OCI-LY1 (cell line): ENCODE data around the gene GPR37L1.

ENCODE experiments used
- H2AFZ ChIP-seq: fragments of 200-600 bp; sonication (generic), shearing (Covaris generic); 2 replicates; pipeline ENCODE4 v1.6.0; 2014; ENCODE audit warnings: antibody characterized with exemption, mild to moderate bottlenecking, low read length
- H3F3A ChIP-seq: fragments of 200-600 bp; sonication (generic), shearing (Covaris generic); 2 replicates; pipeline ENCODE4 v1.6.0; 2014; ENCODE audit warnings: mild to moderate bottlenecking, antibody characterized with exemption, low read length, moderate library complexity; ENCODE audit not compliant: insufficient read depth
- H3K27ac ChIP-seq: fragments of 200-600 bp; sonication (generic); 2 replicates; pipeline ENCODE4 v1.5.1; 2014; ENCODE audit warnings: low read length, mixed run types, mild to moderate bottlenecking, low read depth; ENCODE audit not compliant: poor library complexity, severe bottlenecking
- H3K27me3 ChIP-seq: fragments of 200-600 bp; sonication (generic); 2 replicates; pipeline ENCODE4 v1.6.0; 2014; ENCODE audit warnings: antibody characterized with exemption, mild to moderate bottlenecking, low read length, moderate library complexity; ENCODE audit not compliant: insufficient read depth
- H3K36me3 ChIP-seq: fragments of 200-600 bp; sonication (generic); 2 replicates; pipeline ENCODE4 v1.6.1; 2014; ENCODE audit warnings: mild to moderate bottlenecking, antibody characterized with exemption, low read length, moderate library complexity, mixed read lengths; ENCODE audit not compliant: insufficient read depth
- H3K4me1 ChIP-seq: fragments of 200-600 bp; sonication (generic); 2 replicates; pipeline ENCODE4 v1.5.1; 2014; ENCODE audit warnings: mild to moderate bottlenecking, low read length, moderate library complexity; ENCODE audit not compliant: insufficient read depth, severe bottlenecking
- H3K4me2 ChIP-seq: fragments of 200-600 bp; sonication (generic), shearing (Covaris generic); 2 replicates; pipeline ENCODE4 v1.6.1; 2014; ENCODE audit warnings: low read length
- H3K4me3 ChIP-seq: fragments of 200-600 bp; sonication (generic); 2 replicates; pipeline ENCODE4 v1.5.1; 2014; ENCODE audit warnings: low read length, low read depth, mild to moderate bottlenecking, mixed read lengths; ENCODE audit not compliant: poor library complexity, severe bottlenecking
- H3K79me2 ChIP-seq: fragments of 200-600 bp; shearing (Covaris generic); 2 replicates; pipeline ENCODE4 v1.6.1; 2016; ENCODE audit warnings: mixed run types, low read length, mixed read lengths; ENCODE audit not compliant: insufficient read depth
- H3K9ac ChIP-seq: fragments of 200-600 bp; sonication (generic), shearing (Covaris generic); 2 replicates; pipeline ENCODE4 v1.6.1; 2014; ENCODE audit warnings: mild to moderate bottlenecking, low read length, mixed read lengths
- H3K9me2 ChIP-seq: fragments of 200-600 bp; sonication (generic), shearing (Covaris generic); 2 replicates; pipeline ENCODE4 v1.6.1; 2014; ENCODE audit warnings: low read depth, mild to moderate bottlenecking, low read length, mixed read lengths
- H3K9me3 ChIP-seq: fragments of 200-600 bp; shearing (Covaris generic); 2 replicates; pipeline ENCODE4 v1.6.1; 2014; ENCODE audit warnings: low read length, mixed read lengths
- H4K20me1 ChIP-seq: fragments of 200-600 bp; sonication (generic), shearing (Covaris generic); 2 replicates; pipeline ENCODE4 v1.6.0; 2016; ENCODE audit warnings: mild to moderate bottlenecking, low read length; ENCODE audit not compliant: insufficient read depth
- EZH2 ChIP-seq: fragments of 200-600 bp; sonication (generic), shearing (Covaris generic); IDR thresholded peaks from 2 replicates; pipeline ENCODE4 v1.8.0; 2017; ENCODE audit warnings: borderline replicate concordance, mixed run types, mild to moderate bottlenecking, antibody characterized with exemption, low read length, moderate library complexity, mixed read lengths
- TF ChIP-seq, protein P1 (sequence below): fragments of 200-600 bp; sonication (generic), shearing (Covaris generic); IDR thresholded peaks from 2 replicates; pipeline ENCODE4 v1.5.1; 2017; ENCODE audit warnings: mild to moderate bottlenecking, antibody characterized with exemption, low read length, moderate library complexity, mixed read lengths

GPR37L1 gene

DNA sequence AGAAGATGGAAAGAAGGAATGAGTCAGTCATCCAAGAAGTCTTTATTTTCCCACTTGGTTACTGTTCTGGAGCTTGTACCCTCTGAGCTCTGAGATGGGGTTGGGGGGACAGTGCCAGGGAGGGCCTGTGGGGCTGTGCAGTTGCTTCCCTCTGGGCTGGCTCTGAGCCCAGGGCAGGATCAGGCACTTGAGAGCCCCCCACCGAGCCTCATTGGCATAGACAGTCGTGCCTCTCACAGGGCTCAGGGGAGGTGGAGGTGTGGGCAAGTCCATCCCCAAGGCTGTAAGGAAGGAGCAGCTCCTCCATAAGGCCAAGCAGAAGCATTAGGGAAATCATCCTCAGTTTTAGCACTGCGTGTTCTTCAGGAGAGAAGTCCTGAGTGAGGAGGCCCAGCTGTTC is 24.3 kb downstream of the GPR37L1 start:
- Histone ChIP-seq H3K36me3 (peaks cover 59% of the 10 kb centered on the region), H3K4me3 (no peak overlapping the region), H4K20me1 (no peaks in the 10 kb centered on the region), H3K27ac (no peak overlapping the region), H3F3A (no peaks in the 10 kb centered on the region), H3K27me3 (no peaks in the 10 kb centered on the region), H3K4me2 (no peak overlapping the region), H3K9me2 (no peaks in the 10 kb centered on the region), H3K4me1 (peaks cover 23% of the 10 kb centered on the region), H3K9ac (no peak overlapping the region), H3K79me2 (peaks cover 17% of the 10 kb centered on the region), H3K9me3 (no peaks in the 10 kb centered on the region), H2AFZ (no peak overlapping the region)
- no peak for TF ChIP-seq EZH2
- TF ChIP-seq, protein P1, sequence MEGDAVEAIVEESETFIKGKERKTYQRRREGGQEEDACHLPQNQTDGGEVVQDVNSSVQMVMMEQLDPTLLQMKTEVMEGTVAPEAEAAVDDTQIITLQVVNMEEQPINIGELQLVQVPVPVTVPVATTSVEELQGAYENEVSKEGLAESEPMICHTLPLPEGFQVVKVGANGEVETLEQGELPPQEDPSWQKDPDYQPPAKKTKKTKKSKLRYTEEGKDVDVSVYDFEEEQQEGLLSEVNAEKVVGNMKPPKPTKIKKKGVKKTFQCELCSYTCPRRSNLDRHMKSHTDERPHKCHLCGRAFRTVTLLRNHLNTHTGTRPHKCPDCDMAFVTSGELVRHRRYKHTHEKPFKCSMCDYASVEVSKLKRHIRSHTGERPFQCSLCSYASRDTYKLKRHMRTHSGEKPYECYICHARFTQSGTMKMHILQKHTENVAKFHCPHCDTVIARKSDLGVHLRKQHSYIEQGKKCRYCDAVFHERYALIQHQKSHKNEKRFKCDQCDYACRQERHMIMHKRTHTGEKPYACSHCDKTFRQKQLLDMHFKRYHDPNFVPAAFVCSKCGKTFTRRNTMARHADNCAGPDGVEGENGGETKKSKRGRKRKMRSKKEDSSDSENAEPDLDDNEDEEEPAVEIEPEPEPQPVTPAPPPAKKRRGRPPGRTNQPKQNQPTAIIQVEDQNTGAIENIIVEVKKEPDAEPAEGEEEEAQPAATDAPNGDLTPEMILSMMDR: no peak

DNA sequence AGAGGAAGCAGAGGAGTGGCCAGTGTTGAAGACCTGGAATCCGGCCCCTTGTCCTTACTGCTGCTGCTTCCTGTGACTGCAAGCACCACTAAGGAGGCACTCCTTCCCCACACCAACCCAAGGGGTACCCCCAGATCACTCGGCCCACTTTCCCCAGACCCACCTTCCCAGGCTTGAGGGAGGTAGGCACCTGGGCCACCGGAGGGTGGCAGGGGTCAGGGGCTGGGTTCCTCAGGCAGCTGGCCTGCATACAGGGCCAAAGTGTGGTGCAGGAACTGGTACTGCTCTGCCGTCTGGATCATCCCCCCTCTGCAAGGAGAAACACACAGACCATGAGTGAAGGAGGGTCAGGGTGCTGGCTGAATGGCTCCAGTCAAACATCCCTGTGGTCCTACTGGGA is 25.7 kb downstream of the GPR37L1 start:
- Histone ChIP-seq H2AFZ (no peak overlapping the region), H3K36me3 (peaks cover 65% of the 10 kb centered on the region), H3K9me3 (no peaks in the 10 kb centered on the region), H3K4me1 (peaks cover 10% of the 10 kb centered on the region), H3K4me3 (no peak overlapping the region), H3K4me2 (no peak overlapping the region), H3K9ac (no peak overlapping the region), H3K79me2 (peaks cover 3% of the 10 kb centered on the region; the same call in 1 of the 2 replicates), H3K9me2 (no peaks in the 10 kb centered on the region), H4K20me1 (no peaks in the 10 kb centered on the region), H3K27me3 (no peaks in the 10 kb centered on the region), H3F3A (no peaks in the 10 kb centered on the region), H3K27ac (no peak overlapping the region)
- TF ChIP-seq, protein P1: no peak
- no peak for TF ChIP-seq EZH2

DNA sequence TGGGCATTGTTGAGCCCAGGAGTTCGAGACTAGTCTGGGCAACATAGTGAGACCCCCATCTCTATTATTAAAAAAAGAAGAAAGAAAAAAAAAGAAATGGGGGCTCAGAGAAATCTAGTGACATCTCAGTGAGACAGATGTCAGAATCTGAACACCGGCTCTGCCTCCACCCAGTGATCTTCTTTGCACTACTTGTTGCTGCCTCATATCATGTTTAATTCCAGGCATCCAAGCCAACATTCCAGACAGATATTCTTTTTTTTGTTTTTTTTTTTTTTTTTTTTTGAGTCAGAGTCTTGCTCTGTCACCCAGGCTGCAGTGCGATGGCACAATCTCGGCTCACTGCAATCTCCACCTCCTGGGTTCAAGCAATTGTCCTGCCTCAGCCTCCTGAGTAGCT is 26.8 kb downstream of the GPR37L1 start:
- TF ChIP-seq, protein P1: no peak
- Histone ChIP-seq H3K4me3 (no peak overlapping the region), H2AFZ (no peak overlapping the region), H3F3A (no peaks in the 10 kb centered on the region), H3K4me2 (no peak overlapping the region), H4K20me1 (no peaks in the 10 kb centered on the region), H3K4me1 (peaks cover 11% of the 10 kb centered on the region), H3K9me3 (no peaks in the 10 kb centered on the region), H3K27me3 (no peaks in the 10 kb centered on the region), H3K9me2 (no peaks in the 10 kb centered on the region), H3K27ac (no peak overlapping the region), H3K79me2 (no peaks in the 10 kb centered on the region), H3K9ac (no peak overlapping the region), H3K36me3 (peaks cover 77% of the 10 kb centered on the region)
